ENCODE measurements around the gene IRGQ.

DNA sequence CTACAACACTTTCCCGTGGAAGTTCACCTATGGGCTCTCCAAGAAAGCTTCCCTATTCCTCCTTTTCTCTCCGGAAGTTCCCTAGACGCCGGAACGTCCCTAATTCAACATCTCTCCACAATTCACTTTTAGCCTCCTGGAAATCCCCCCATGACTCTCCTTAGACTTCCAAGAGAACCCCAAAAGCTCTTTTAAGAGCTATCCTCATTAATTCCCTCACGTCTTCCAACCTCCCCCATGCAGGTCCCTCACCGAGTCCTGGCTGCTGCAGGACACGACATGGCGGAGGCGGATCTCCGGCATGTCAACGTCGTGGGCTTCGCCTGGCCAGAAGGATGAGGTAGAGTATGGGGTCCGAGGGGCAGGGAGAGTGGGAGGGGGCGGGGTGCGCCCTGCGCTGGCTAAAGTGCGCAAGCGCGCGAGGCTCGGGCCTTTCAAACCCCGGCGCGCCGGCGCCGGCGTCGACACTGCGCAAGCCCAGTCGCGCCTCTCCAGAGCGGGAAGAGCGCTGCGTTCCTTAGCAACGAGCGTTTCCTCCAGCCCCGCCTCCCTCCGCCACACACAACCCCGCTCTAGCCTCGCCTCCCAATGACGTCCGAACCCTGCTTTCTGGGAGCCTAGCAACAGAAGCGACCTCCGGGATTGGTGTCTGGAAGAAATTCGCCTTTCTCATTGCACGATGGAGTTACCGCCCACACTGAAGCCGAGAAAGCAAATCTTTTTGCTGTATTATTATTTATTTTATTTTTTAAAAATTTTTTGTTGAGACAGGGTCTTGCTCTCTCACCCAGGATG is 20.6 kb downstream of the IRGQ start, which contains the start of the genes PINLYP and XRCC1:
- TF ChIP-seq, protein P1, sequence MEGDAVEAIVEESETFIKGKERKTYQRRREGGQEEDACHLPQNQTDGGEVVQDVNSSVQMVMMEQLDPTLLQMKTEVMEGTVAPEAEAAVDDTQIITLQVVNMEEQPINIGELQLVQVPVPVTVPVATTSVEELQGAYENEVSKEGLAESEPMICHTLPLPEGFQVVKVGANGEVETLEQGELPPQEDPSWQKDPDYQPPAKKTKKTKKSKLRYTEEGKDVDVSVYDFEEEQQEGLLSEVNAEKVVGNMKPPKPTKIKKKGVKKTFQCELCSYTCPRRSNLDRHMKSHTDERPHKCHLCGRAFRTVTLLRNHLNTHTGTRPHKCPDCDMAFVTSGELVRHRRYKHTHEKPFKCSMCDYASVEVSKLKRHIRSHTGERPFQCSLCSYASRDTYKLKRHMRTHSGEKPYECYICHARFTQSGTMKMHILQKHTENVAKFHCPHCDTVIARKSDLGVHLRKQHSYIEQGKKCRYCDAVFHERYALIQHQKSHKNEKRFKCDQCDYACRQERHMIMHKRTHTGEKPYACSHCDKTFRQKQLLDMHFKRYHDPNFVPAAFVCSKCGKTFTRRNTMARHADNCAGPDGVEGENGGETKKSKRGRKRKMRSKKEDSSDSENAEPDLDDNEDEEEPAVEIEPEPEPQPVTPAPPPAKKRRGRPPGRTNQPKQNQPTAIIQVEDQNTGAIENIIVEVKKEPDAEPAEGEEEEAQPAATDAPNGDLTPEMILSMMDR (IDR thresholded peaks at IDR 0.05 in 4 of 5, conservative IDR thresholded peaks at IDR 0.05 in 1 of 5) = no peak
- TF ChIP-seq POLR2A (IDR thresholded peaks at IDR 0.05) = peak; percentile 43 to 44

Data from gastrocnemius medialis (tissue), 4 donors.